ENCODE data around the gene TAS2R40.

TAS2R40 gene

DNA sequence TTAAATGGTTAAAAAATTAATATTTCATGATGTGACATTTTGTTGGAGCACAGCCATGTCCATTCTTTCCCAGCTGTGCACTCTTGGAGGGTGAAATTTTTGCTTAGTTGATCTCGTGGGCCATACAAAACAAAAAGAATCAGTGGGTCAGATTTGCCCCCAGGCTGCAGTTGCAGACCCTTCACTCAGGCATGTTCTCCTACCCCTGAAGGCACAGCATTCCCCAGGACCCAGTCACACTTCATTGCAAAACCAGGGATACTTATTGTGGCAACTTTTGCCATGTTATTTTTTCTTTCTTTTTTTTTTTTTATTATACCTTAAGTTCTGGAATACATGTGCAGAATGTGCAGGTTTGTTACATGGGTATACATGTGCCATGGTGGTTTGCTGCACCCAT lies 6.0 kb downstream of the TAS2R40 start:
- Histone ChIP-seq H3K36me3 (ENCODE audit: control insufficient read depth, insufficient read depth, low read length) (no peaks in the 10 kb centered on the region), H3K27me3 (ENCODE audit: control insufficient read depth, insufficient read depth, low read length) (no peaks in the 10 kb centered on the region), H3K4me1 (ENCODE audit: control insufficient read depth, insufficient read depth, low read length) (no peaks in the 10 kb centered on the region), H3K9ac (ENCODE audit: low read depth, low read length) (no peak overlapping the region), H3K9me3 (ENCODE audit: control insufficient read depth, insufficient read depth, low read length) (no peaks in the 10 kb centered on the region), H3K4me3 (ENCODE audit: low read depth, low read length) (no peak overlapping the region)

DNA sequence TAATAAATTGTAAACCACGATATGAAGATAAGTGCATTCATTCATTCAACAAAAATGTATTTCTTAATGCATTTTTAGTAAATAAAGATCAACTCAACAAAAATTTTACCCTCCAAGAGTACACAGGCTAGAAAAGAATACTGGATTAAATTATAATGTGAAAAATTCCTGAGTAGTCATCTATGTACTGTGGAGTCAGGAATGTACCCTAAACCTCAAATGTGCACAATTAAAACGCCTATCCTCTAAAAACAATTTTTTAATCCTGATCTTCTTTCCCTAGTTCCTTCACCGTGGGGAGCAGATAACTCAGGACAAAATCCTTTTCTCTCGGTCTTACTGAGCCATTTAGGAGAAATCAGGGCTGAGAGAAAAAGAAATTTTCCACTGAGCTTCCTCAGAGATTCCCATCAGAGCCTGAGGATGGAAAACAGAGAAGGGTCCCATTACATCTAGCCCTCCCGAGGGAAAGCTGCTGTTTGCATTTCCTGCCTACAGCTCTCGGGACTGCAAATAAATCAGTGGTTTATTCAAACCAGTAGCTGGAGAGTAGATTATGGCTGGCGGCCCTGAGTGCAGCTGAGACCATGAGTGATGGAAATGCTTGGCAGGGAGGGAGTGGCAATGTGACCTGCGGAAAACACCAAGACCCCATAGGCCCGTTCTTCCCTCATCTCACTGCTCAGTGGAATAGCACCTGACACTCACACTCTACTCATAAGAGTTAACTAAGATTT lies 7.4 kb downstream of the TAS2R40 start:
- H3K4me3 ChIP-seq (ENCODE audit: low read depth, low read length), result no peak overlapping the region
- H3K9ac ChIP-seq (ENCODE audit: low read depth, low read length), result no peak overlapping the region
- no peaks in the 10 kb centered on the region for H3K27me3 ChIP-seq (ENCODE audit: control insufficient read depth, insufficient read depth, low read length)
- no peaks in the 10 kb centered on the region for H3K4me1 ChIP-seq (ENCODE audit: control insufficient read depth, insufficient read depth, low read length)
- no peaks in the 10 kb centered on the region for H3K9me3 ChIP-seq (ENCODE audit: control insufficient read depth, insufficient read depth, low read length)
- no peaks in the 10 kb centered on the region for H3K36me3 ChIP-seq (ENCODE audit: control insufficient read depth, insufficient read depth, low read length)

DNA sequence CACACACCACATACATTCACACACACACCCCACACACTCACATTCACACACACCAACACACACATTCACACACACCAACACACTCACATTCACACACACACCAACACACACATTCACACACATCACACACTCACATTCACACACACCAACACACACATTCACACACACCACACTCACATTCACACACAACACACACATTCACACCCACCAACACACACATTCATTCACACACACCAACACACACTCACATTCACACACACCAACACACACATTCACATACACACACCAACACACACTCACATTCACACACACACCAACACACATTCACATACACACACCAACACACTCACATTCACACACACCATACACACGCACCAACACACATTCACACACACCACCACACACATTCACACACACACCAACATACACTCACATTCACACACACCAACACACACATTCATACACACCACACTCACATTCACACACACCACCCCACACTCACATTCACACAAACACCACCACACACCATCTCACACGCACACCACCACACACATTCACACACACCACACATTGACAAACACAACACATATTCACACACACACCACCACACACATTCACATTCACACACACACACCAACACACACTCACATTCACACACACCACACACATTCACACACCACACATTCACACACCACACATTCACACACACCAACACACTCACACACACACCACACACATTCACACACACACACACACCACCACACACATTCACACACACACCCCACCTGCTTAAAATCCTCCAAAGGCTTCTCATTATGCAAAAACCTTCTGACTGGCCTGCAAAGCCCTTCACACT lies 9.0 kb downstream of the TAS2R40 start:
- H3K27me3 ChIP-seq (ENCODE audit: control insufficient read depth, insufficient read depth, low read length), result no peaks in the 10 kb centered on the region
- H3K4me3 ChIP-seq (ENCODE audit: low read depth, low read length), result no peak overlapping the region
- H3K9me3 ChIP-seq (ENCODE audit: control insufficient read depth, insufficient read depth, low read length), result no peaks in the 10 kb centered on the region
- no peaks in the 10 kb centered on the region for H3K4me1 ChIP-seq (ENCODE audit: control insufficient read depth, insufficient read depth, low read length)
- no peak overlapping the region for H3K9ac ChIP-seq (ENCODE audit: low read depth, low read length)
- no peaks in the 10 kb centered on the region for H3K36me3 ChIP-seq (ENCODE audit: control insufficient read depth, insufficient read depth, low read length)

GRCh38 chr7:143233816-143234532 lies 12.1 kb downstream of the TAS2R40 start:
- H3K4me1 ChIP-seq (ENCODE audit: control insufficient read depth, insufficient read depth, low read length), result no peaks in the 10 kb centered on the region
- H3K36me3 ChIP-seq (ENCODE audit: control insufficient read depth, insufficient read depth, low read length), result no peaks in the 10 kb centered on the region
- H3K27me3 ChIP-seq (ENCODE audit: control insufficient read depth, insufficient read depth, low read length), result no peaks in the 10 kb centered on the region
- no peak overlapping the region for H3K4me3 ChIP-seq (ENCODE audit: low read depth, low read length)
- H3K9ac ChIP-seq (ENCODE audit: low read depth, low read length), result no peak overlapping the region
- H3K9me3 ChIP-seq (ENCODE audit: control insufficient read depth, insufficient read depth, low read length), result no peaks in the 10 kb centered on the region

- Histone ChIP-seq H3K4me1 (ENCODE audit: control insufficient read depth, insufficient read depth, low read length) (no peaks in the 10 kb centered on the region), H3K36me3 (ENCODE audit: control insufficient read depth, insufficient read depth, low read length) (no peaks in the 10 kb centered on the region), H3K9me3 (ENCODE audit: control insufficient read depth, insufficient read depth, low read length) (no peaks in the 10 kb centered on the region), H3K4me3 (ENCODE audit: low read depth, low read length) (no peak overlapping the region), H3K9ac (ENCODE audit: low read depth, low read length) (no peak overlapping the region), H3K27me3 (ENCODE audit: control insufficient read depth, insufficient read depth, low read length) (no peaks in the 10 kb centered on the region)
These were observed 12.7 kb downstream of the TAS2R40 start for GRCh38 chr7:143234533-143234875.

DNA sequence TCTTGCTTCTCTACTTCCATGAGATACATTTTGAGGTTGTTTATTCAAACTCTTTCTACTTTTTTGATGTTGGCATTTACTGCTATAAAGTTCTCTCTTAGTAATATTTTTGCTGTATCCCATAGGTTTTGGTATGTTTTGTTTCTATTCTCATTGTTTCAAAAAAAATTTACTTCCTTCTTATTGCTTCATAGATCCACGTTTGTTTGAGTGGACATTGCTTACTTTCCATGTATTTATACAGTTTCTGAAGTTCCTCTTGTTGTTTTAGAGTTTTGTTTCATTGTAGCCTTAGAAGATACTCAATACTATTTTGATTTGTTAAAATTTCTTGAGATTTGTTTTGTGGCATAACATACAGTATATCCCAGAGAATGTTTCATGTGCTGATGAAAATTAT lies 13.7 kb downstream of the TAS2R40 start:
- Histone ChIP-seq H3K27me3 (ENCODE audit: control insufficient read depth, insufficient read depth, low read length) (no peaks in the 10 kb centered on the region), H3K9me3 (ENCODE audit: control insufficient read depth, insufficient read depth, low read length) (no peaks in the 10 kb centered on the region), H3K4me3 (ENCODE audit: low read depth, low read length) (no peak overlapping the region), H3K36me3 (ENCODE audit: control insufficient read depth, insufficient read depth, low read length) (no peaks in the 10 kb centered on the region), H3K4me1 (ENCODE audit: control insufficient read depth, insufficient read depth, low read length) (peaks cover 2% of the 10 kb centered on the region), H3K9ac (ENCODE audit: low read depth, low read length) (no peak overlapping the region)

DNA sequence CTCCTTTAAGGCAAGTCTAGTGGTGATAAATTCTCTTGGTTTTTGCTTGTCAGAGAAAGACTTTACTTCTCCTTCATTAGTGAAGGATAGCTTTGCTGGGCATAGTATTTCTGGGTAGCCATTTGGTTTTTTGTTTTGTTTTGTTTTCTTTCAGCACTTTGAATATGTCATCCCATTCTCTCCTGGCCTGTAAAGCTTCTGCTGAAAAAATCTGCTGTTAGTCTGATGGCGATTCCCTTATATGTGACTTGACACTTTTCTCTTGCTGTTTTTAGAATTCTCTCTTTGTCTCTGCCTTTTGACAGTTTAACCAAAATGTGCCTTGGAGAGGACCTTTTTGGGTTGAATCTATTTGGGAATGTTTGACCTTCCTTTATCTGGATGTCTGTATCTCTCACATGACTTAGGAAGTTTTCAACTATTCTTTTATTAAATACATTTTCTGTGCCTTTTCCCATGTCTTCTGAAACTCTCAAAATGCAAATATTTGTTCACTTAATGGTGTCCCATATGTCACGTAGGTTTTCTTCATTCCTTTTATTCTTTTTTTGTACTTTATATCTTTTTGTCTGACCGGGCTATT lies 14.7 kb downstream of the TAS2R40 start:
- H3K36me3 ChIP-seq (ENCODE audit: control insufficient read depth, insufficient read depth, low read length), result no peaks in the 10 kb centered on the region
- H3K4me3 ChIP-seq (ENCODE audit: low read depth, low read length), result no peak overlapping the region
- H3K27me3 ChIP-seq (ENCODE audit: control insufficient read depth, insufficient read depth, low read length), result peaks cover 8% of the 10 kb centered on the region
- H3K9me3 ChIP-seq (ENCODE audit: control insufficient read depth, insufficient read depth, low read length), result no peaks in the 10 kb centered on the region
- H3K4me1 ChIP-seq (ENCODE audit: control insufficient read depth, insufficient read depth, low read length), result peaks cover 2% of the 10 kb centered on the region
- no peak overlapping the region for H3K9ac ChIP-seq (ENCODE audit: low read depth, low read length)

DNA sequence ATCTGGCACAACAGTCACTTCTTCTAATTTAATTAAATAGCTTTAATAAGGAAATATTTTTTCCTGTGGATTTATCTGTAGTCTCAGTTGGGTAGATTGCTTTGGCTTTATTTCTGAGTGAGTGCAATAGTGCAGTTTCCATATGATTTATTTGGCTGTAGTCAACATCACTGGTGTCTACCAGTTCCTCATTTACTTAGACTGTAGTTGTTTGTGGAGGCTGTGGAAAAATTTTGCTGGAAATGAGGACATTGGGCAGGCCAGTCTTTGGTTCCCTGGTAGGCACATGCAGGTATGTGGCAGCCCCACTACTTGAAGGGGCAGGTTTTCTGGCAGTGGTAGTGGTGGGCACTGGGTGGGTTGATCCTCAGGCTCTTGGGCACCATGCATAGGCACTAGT lies 15.5 kb downstream of the TAS2R40 start:
- Histone ChIP-seq H3K27me3 (ENCODE audit: control insufficient read depth, insufficient read depth, low read length) (peaks cover 16% of the 10 kb centered on the region), H3K9me3 (ENCODE audit: control insufficient read depth, insufficient read depth, low read length) (no peaks in the 10 kb centered on the region), H3K4me1 (ENCODE audit: control insufficient read depth, insufficient read depth, low read length) (peaks cover 2% of the 10 kb centered on the region), H3K9ac (ENCODE audit: low read depth, low read length) (no peak overlapping the region), H3K36me3 (ENCODE audit: control insufficient read depth, insufficient read depth, low read length) (no peaks in the 10 kb centered on the region), H3K4me3 (ENCODE audit: low read depth, low read length) (no peak overlapping the region)

DNA sequence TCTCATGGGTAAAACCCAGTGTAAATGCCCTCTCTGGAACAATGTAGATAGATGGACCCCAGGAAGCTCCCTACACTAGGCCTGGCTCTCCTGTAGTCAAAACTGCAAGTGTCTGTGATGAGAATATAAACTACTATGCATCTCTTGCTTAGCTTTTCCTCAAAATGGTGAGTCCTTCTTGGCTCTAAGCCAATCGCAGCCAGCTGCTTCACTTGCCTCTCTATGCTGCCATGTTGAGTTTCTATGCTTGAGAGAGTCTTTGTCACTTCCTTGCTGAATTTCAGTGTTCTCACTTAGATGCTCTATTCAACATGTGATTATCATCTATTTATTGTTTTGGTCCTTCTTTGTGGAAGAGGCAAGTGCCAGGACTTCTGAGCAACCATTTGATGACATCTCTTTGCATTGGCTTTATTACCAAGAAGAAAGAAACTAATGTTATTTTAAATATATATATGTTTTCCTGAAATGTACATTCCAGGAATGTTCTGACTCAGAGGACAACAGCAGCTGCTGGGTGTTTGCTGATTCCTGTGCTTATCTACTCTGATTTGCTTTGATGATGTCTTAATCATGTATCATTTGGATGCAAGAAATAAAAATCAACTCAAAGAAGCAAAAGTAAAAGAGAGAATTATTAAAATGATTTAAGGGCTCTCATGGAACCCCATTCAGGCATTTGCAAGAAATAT lies 16.6 kb downstream of the TAS2R40 start:
- Histone ChIP-seq H3K9ac (ENCODE audit: low read depth, low read length) (no peak overlapping the region), H3K36me3 (ENCODE audit: control insufficient read depth, insufficient read depth, low read length) (no peaks in the 10 kb centered on the region)

GRCh38 chr7:143239813-143240212 lies 18.0 kb downstream of the TAS2R40 start:
- H3K9ac ChIP-seq (ENCODE audit: low read depth, low read length), result no peak overlapping the region
- H3K9me3 ChIP-seq (ENCODE audit: control insufficient read depth, insufficient read depth, low read length), result no peaks in the 10 kb centered on the region
- H3K4me3 ChIP-seq (ENCODE audit: low read depth, low read length), result no peak overlapping the region
- H3K4me1 ChIP-seq (ENCODE audit: control insufficient read depth, insufficient read depth, low read length), result peaks cover 2% of the 10 kb centered on the region
- H3K27me3 ChIP-seq (ENCODE audit: control insufficient read depth, insufficient read depth, low read length), result peaks cover 16% of the 10 kb centered on the region
- no peaks in the 10 kb centered on the region for H3K36me3 ChIP-seq (ENCODE audit: control insufficient read depth, insufficient read depth, low read length)

More for the DNA sequence above, 16.6 kb downstream of the TAS2R40 start:
- Histone ChIP-seq H3K27me3 (ENCODE audit: control insufficient read depth, insufficient read depth, low read length) (peaks cover 16% of the 10 kb centered on the region), H3K4me3 (ENCODE audit: low read depth, low read length) (no peak overlapping the region), H3K4me1 (ENCODE audit: control insufficient read depth, insufficient read depth, low read length) (peaks cover 2% of the 10 kb centered on the region), H3K9me3 (ENCODE audit: control insufficient read depth, insufficient read depth, low read length) (no peaks in the 10 kb centered on the region)

Measured in iPS-15b (cell line).